CD1c-positive myeloid dendritic cell (primary cell): Measurements from ENCODE around the gene SLC38A2.
"Not testable (repeated sequence)": the region's sequence is repeated elsewhere in the genome, so short reads cannot be mapped to it uniquely, and the experiment has no call there.

Source experiments
- DNase-seq: peaks from one replicate; pipeline ENCODE4 v3.0.0-alpha.2; 2016; ENCODE audit errors: extremely low spot score

SLC38A2 gene

DNA sequence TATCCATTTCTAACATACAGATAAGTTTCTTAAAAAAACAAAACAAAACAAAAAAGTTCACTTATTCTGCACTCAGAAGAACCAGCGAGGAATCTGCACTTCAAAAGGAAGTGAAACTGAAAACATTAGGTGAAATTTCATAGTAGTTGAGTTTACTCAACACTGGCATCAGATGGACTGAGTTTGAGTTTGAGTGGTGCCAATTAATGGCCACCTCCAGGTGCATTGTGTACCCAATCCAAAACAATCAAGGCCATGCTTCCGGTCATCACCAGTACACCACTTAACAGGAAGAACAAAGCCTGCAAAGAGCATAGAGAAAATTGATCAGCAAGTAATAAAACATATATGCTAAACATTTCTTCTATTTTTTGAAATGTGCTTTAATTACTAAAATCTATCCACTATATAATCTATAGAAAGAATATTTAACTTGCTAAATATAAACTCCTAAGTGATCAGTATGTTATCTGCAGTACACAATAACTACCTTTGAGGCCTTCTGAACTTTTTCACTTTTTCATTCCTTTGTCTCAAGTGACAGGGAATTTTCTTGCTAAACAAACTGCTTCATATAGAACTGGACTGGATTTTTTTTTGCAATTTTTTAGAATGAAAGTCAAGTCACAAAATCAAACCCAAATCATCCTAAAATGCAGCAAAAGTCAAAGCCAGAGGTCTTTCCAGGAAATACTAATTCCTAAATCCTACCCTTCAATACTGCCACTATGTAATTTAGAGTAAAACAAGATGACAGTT is 11.5 kb downstream of the SLC38A2 start:
- DNase-seq, result peak; percentile 58

DNA sequence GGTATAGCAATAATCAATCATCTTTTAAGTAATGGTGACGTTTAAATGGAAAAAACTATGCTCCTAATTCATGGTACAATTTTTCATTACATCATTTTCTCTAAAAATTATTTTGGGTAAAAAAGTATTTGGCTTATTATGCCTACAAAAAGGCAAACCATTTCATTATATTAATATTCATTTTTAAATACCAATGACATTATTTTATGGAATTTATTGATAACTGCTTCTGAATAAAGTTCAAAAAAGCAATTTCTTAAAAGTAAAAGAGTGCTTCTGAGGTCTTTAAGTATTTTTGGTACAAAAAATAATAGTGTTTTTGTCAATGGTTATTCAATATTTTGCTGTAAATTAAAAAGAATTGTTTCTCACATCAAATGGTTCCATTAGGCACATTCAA is 12.2 kb downstream of the SLC38A2 start:
- DNase-seq, result no peak

DNA sequence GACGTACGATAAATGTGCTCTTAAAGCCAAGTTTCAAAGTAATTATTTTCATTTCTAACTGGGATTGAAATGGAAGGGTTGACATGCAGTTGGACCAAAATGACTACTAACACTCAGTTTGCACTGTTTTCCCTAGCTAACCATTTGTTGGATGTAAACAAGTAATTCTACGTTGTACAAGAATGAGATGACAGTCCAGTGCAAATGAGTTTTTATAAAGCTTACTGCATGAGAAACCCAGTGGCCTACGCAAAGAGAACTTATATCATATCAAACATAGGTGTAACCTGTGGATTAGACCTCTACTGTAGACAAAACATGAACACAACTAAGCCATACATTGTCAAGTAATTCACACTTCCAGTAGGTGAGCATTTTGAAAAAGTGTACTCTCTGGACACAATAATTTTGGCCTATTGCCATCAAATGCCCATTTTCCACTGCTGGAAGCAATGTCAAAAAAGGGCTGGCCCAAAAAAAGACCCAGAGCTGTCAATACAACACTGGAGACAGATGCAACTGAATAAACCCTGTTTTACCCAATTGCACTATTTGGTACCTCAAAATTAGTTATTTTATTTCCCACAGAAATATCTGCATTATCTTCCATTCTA is 12.8 kb downstream of the SLC38A2 start:
- DNase-seq, result no peak

DNA sequence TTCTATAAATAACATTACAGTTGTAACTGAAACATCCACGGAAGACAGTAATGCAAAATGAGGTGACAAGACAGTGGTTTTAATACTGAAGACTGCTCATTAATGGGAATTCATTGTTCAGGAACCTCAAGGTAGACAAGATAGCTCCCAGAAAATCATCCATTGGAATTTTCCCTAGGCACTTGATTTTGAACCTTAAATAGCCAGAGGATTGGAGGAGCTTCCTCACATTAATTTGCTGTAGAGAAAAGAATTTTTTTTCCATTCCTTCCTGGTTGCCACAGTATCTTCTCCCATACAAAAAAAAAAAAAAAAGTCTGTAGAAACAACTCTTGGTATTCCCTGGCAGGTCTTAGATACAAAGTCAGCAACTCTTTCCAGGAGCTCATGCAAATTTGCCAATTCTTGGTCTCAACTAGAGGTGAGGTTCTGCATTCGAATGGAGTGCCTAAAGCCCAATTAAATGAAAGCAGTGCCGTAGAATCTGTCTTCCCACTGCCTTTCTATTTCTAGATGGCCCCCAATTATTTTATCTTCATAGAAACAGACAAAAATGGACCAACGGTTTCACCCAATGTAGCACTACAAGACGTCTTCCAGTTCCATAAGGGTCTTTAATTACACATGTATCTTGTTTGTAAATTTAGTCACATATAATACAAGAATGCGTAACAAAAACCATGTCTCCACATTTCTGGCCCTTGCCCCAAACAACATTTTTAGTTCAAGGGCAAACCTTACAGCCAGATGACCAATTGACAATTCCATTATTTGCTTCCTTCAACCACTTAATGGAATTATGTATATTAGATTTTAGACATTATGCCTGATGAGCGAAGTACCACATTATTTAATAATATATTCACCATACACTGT is 13.5 kb downstream of the SLC38A2 start:
- no peak for DNase-seq

DNA sequence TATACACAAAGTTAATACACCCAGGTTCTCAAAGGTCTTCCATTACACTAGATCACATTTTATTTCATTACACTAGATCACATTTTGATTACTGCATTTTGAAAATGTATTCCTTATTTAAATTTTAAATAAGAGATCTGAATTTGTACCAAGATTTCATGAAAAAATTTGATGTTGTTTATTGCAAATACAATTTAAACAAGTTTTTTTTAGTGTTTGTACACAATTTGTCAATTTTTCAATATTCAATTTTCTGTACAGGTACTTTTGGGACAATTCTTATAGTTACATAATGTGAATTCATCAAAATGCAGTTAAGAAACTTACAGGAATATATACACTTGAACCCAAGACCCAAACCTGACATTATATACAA is 14.3 kb downstream of the SLC38A2 start:
- DNase-seq, result no peak

DNA sequence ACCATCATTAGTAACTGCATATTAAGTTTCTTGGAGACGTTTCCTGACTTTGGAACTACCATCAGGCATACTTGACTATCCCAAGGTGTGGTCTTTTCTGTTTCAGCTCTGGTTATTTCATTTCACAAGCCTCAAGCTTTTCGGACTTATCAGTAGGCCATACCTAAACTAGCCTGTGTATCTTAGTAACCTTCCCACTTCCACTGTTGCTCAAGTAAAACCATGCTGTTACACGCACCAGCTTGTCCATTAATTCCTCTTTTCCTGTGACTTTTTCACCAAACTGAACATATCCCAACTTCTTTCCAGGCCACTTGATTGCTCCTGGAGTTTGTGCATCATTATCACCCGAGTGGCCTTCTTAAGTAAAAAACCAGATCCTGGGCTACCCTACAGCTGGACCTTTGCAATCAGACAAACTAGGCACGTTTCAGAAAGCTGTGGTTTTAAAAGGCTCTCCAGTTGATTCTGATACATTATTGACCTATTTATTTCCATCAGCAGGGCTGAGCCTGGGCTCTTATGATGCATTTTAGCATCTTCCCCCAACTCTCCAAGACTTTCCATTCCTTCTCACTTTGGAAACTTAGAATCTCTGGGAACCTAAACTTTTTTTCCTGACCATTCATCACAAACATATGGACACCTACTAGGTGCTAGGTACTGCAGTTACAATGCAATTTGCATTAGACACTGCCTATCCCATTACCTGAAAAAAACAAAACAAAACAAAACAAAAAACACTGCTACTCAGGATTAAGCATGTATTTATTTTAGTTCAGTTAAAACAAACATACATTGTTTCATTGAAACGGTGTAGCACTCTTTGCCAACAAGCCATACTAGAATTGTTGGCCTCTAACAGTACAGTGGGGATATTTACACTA is 14.9 kb downstream of the SLC38A2 start:
- no peak for DNase-seq

DNA sequence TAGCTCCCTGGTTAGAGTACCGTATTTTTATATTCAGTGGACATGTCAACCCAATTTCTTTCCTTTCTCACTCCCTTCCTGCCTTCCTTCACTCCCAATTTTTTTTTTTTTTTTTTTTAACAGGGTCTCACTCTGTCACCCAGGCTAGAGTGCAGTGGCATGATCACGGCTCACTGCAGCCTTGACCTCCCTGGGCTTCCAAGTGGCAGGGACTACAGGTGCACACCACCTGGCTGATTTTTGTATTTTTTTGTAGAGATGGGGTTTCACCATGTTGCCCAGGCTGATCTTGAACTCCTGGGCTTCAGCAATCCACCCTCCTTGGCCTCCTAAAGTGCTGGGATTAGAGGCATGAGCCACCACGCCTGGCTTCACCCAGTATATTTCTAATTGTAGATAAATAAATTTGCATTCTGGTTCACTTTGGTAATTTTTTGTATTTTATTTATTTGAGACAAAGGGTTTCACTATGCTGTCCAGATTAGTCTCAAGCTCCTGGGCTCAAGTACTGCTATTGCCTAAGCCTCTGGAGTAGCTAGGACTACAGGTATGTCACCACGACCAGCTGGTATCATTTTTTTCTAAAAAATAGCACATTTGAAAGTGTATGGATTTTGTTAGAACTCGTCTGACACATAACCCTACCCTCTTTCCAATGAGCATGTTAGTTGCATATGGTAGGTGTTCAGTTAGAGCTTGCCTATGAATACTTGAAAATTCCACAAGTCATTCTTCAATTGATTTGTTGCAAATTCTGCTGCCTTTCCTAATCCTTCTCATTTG is 15.7 kb downstream of the SLC38A2 start:
- DNase-seq, result no peak

DNA sequence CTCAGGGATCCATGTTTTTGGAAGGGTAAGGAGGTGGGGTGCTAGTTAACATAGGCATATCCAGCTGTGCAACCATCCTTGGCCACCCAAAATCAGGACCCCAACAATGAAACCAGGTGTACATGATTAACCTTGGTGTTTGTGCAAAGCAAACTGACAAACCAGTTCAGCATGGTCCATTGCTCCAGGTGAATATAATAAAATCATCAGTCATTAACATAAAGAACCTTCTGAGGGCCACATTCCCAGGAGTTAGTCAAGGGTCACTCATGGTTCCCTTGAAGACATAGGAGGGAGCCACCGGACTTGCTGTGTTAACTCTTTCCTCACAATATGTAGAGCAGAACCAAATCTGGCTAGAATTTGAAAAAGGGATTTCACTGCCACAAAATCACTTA is 17.8 kb downstream of the SLC38A2 start:
- DNase-seq, result no peak

DNA sequence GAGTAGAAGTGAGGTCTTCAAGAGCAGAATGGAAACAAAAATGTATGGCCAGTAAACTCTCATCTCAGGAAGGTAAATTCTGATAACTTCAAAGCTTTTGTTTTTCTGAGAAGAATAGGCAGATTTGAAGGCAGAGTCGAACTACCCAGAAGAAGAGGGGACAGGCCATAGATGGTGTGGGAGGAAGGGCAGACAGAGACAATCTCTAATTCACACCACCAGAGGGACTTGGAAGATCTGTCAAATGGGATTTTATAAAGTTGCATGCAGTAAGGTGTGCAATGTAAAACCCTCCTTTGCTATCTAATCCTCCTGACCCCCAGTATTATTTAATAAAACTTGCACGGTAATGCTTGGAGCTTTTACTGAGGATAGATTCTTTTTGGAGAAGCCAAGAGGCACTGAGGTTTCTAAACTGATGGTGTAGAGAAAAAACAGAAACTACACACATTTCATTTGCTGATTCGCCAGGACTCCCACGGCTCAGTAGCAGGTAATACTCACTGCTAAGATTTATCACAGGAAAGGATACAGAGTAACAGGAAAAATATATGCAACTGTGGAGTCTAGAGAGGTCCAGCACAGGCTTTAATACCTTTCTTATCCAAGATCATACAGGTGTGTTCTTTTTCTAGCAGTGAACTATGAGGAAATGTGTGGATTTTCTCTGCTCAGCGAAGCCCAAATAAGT is 18.3 kb downstream of the SLC38A2 start:
- no peak for DNase-seq

DNA sequence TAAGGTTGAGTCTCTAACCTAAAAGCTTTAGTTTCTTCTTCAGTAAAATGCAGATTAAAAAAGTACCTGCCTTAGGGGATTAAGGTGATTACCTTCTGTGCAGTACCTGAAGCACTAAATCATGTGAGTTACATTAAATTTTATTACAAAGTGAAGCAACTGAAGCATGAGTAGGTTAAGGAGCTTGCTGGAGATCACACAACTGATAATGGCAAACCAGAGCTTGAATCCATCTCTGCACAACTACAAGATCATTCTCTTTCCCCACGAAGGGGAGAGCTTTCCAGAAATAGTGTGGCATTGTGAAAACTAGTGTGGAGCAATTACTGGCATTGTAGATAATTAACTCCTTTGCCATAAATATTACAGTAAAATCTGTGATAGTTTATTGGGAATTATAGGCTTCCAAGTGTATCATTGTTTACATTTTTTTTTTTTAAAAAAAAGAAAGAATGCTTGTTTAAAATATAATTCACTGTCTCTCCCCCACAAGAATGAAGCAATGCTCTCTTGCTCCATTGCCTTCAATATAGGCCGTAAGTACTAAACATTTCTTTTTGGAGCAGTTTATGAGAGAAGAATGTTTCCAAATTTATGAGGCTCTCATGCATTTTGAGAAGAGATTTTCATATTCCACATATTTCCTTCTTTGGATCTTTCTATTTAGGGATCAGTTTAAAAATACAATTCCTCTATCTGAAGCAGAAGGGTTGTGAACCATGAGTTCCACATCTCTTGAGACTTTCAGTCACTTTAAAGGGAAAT is 20.5 kb downstream of the SLC38A2 start:
- no peak for DNase-seq

DNA sequence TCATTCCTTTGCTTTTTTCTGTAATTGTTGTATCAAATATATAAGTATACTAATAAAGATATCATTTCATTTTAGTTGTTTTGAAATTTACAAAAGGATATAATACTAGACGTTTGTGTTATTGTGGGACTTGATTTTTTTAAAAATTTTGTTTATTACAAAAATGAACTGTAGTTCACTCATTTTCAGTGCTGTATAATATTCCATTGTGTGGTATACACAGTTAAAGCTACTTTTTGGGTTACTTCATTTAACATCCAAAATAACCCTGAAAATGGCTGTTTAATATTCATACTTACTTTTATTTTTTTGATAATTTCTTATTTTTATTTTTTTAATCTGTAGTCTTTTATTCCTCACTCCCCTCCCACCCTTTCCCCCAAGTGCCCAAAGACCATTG is 21.4 kb downstream of the SLC38A2 start:
- DNase-seq, result no peak

DNA sequence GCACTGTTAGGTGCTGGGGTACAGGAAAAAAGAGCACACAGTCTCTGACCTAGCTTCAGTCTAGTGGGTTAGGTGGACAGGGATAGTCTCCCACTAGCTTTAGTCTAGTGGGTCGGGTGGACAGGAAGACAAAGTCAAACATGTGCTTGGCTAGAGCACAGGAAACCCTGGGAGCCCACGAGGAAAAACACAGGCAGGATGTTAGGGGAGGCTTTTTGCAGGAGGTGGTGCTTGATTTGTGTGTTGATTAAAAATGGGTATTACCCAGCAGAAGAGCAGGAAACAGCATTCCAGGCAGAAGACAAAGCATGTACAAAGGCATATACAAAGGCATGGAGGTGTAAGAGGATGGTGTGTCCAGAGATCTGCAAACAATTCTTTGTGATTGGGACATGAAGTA is 23.3 kb downstream of the SLC38A2 start:
- no peak for DNase-seq

DNA sequence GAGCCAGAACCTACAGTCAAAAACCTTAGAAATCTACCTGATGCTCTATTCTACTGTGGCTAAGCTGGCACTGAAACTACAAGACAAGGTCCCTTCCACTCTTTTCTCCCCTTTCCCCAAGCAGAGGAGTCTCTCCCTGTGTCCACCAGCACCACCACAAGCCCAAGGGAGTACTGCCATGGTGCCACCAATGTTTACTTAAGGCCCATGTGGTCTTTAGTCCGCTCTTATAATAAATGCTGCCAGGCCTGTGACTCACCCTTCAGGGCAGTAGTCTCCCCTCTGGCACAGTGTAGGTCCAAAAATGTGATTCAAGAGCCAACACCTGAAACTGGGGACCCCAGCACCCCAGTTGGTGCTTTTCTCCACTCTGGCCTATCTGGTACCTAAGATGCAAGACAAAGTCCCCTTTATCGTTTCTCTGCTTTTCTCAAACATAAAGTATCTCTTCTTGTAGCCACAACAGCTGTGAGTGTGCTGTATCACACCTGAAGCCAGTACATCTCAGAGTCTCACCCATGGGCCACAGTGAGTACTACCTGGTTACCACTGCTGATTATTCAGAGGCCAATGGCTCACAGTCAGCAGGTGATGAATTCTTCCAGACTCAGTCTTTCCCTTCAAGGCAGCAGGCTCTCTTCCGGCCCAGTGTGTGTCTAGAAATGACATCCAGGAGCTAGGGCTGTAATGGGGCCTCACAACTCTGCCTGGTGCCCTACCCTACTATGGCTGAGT is 29.3 kb downstream of the SLC38A2 start:
- no peak for DNase-seq

DNA sequence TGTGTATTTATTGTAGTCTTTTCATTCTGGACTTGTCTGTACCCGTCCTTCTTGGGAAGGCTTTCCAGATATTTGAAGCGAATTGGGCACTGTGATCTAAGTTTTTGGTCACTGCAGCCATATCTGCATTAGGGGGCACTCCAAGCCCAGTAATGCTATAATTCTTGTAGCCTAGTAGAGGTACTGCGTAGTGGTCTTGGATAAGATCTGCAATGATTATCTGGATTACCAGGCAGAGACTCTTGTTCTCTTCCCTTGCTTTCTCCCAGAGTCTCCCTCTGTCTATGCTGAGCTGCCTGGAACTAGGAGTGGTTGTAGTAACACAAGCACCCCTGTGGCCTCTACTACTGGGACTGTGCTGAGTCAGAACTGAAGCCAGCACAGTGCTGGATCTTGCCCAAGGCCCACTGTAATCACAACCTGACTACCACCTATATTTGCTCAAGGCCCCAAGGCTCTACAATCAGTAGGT is 30.0 kb downstream of the SLC38A2 start:
- peak; percentile 50 for DNase-seq

DNA sequence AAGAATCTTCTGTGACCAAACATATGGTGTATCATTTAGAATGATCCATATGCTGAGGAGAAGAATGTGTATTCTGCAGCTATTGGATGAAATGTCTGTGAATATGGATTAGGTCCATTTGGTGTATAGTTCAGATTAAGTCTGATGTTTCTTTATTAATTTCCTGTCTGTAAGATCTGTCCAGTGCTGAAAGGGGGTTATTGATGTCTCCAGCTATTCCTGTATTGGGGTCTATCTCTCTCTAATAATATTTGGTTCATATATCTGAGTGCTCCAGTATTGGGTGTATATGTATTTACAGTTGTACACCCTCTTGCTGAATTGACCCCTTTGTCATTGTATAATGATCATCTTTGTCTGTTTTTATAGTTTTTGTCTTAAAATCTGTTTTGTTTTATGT is 33.5 kb downstream of the SLC38A2 start:
- no peak for DNase-seq

DNA sequence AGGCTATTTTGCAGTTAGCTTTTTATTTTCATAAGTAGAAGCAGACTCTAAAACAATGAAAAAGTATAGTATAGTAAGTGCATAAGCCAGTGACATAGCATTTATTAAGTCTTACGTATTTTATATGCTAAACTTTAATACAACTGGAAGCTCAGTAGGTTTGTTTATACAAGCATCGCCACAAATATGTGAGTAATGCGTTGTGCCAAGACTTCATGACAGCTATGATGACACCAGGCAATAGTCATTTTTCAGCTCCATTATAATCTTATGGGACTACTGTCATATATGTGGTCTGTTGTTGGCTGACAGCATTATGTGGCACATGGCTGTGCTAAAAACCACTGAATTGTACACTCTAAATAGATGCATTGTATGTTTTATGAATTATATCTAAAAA is 40.3 kb downstream of the SLC38A2 start:
- no peak for DNase-seq

DNA sequence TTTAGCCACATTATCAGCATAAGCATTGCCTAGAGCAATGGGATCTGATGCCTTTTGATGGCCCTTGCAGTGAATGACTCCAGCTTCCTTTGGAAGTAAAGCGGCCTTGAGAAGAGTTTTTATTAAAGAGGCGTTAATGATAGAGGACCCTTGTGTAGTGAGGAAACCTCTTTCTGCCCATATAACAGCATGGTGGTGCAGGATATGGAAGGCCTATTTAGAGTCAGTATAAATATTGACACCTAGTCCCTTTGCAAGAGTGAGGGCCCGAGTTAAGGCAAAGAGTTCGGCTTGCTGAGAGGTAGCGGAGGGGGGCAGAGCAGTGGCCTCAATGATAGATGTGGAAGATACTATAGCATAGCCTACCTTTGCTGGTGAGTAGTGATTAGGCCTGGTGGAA is 47.5 kb downstream of the SLC38A2 start:
- DNase-seq, result not testable (repeated sequence)

DNA sequence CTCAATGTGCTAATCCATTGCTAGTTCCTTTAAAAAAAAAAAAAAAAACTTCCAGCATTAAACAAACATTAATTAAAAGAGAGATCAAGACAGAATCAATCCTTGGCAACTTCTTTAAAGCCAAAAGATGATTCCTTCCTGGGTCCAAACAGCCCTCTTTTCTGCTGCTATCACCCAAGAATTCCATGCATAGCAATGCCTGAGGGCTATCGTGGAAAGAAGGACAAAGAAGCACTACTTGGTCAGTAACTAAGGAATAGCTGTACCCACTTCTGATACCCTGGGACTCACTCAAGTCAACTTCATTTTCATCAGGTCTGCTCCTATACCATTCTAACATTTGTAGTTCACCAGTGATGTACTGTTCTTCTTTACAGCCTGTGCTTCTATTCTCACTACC is 51.8 kb downstream of the SLC38A2 start:
- no peak for DNase-seq

DNA sequence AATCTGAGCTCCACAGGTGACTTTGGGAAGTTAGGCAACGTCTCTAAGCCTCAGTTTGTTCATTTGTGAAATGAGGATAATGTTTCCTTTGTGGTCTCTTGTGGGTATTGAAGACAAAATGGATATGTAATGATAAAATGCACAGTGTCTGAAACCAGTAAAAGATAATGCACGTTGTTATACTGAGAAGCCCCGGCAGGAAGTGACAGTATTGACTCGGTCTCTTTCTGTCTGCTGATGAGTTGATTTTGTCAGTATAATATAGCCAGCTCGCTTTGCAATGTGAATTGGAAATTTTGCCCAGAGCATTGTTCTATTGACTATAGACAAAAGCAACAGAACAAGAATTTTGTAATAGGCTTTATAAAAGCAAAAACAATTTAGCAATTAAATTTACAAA is 54.5 kb downstream of the SLC38A2 start:
- DNase-seq, result no peak
